Esophagus mucosa (tissue), 1 donor: ENCODE measurements around the gene RMND1. TPM values are rescaled to one million over a fixed set of nuclear protein-coding genes. Genes with fewer than 3 reads are reported as not detected.
A peak's percentile ranks its signal among the peaks of the same experiment; 100 is the strongest.
"Not testable (repeated sequence)": the region's sequence is repeated elsewhere in the genome, so short reads cannot be mapped to it uniquely, and the experiment has no call there.

Experiments
- ATAC-seq: fragments of 200-7000 bp; cut with Tn5 transposase; one replicate; pipeline ENCODE4 v1.9.1; 2020
- total RNA-seq: library from RNA; stranded (reverse); gene quantifications from one replicate; pipeline ENCODE4 v1.2.4, GENCODE V29; 2023
- donor health status: DM: yes; HTN: yes; CAD: no.

RMND1 gene
- total RNA-seq, 1 donor from 2014 or later = 14.2 TPM

GRCh38 chr6:151452750-151453427 is 963 bp upstream of the RMND1 start:
- ATAC-seq = no peak

GRCh38 chr6:151451417-151451949 is 443 bp downstream of the RMND1 start:
- no peak for ATAC-seq

DNA sequence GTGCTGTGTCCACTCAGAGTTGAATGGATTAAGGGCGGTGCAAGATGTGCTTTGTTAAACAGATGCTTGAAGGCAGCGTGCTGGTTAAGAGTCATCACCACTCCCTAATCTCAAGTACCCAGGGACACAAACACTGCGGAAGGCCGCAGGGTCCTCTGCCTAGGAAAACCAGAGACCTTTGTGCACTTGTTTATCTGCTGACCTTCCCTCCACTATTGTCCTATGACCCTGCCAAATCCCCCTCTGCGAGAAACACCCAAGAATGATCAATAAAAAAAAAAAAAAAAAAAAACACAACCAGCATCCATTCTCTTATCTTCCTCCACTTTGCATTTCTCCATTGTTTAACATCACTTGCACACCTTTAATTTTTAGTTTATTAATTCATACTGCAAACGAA is 998 bp downstream of the RMND1 start:
- ATAC-seq = not testable (repeated sequence)

GRCh38 chr6:151448623-151449022 is 3.3 kb downstream of the RMND1 start:
- ATAC-seq = no peak

- no peak for ATAC-seq
Measured at GRCh38 chr6:151447237-151447636, 4.7 kb downstream of the RMND1 start.

GRCh38 chr6:151445482-151445881 is 6.4 kb downstream of the RMND1 start:
- ATAC-seq = no peak

GRCh38 chr6:151443911-151444621 is 7.9 kb downstream of the RMND1 start:
- no peak for ATAC-seq

- ATAC-seq = no peak
Measured at GRCh38 chr6:151443454-151443853, 8.5 kb downstream of the RMND1 start.

- no peak for ATAC-seq
Measured at GRCh38 chr6:151442371-151442770, 9.6 kb downstream of the RMND1 start.

- ATAC-seq = no peak
Measured at GRCh38 chr6:151441390-151442166, 10.3 kb downstream of the RMND1 start.

DNA sequence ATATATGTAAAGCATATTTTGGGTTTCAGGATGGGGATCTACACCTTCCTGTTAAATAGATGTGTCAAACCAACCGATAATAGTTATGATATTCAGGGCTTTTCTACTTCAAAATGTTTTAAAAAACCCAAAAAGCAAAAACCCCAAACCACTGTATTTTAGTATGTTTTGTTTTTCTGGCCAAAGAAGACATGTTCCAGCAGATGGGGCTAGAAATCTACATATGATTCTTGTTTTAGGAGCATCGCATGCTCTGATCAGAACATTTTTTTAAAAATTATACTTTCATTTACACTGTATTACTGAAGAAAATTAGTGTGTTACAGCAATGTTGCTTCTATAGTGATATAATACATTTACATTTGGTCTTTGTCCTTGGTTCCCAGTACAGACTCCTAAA is 11.0 kb downstream of the RMND1 start:
- no peak for ATAC-seq

- ATAC-seq = no peak
Measured at GRCh38 chr6:151440498-151440897, 11.4 kb downstream of the RMND1 start.

GRCh38 chr6:151437401-151437800 is 14.5 kb downstream of the RMND1 start:
- no peak for ATAC-seq

GRCh38 chr6:151436802-151437201 is 15.1 kb downstream of the RMND1 start:
- ATAC-seq = no peak

GRCh38 chr6:151436300-151436699 is 15.6 kb downstream of the RMND1 start:
- no peak for ATAC-seq

- no peak for ATAC-seq
Measured at GRCh38 chr6:151434369-151434768, 17.6 kb downstream of the RMND1 start.

DNA sequence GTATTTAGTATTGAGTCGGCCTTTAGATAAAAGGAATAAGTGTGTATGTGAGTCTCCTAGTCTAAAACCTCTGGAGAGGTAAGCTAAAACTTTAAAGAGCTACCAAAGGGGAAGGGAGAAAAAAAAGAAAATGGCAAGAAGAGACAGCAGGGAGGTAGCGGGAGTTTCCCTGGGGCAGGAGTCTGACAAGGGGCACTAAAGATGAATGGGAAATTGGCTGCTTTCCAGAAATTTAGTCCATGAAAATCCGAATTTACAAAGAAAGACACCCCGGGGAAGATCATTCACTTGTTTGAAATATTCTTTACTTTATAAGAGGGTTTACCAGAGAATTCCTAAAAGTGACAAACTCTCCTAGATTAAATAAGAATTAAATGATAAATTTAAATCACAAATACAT is 19.3 kb downstream of the RMND1 start:
- no peak for ATAC-seq

DNA sequence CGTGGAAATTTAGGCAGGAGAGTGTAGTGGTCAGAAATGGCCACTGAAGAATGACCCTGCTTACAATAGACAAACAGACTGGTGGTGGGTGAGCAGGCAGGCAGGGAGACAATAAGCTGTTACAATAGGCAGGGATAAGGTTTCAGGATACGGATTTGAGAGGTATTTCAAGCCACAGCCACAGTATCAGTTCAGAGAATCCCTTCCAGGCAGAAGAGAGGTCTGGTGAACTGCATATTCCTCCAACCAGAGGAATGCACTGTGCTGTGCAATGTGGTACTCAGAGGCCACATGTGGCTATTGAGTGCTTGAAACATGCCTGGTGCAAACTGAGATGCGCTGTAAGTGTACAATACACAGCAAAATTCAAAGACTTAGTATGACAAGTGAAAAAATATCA is 20.6 kb downstream of the RMND1 start:
- no peak for ATAC-seq

DNA sequence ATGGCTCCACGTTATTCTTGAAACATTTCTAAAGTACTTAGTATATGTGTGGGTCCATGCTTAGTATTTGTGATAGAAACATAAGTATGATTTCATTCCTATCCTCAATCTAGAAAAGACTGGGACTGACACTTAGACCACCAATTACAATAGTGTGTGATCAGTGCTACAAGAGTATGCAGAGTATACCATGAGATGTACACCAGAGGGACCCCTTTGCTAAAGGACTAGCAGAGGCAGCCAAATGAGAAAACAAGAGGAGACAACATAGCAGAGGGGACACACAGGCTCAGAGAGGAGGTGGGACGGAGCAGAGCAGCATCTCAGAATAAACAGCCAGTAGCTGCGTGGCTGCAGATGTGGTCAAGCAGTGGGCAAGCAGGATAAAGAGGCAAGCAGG is 21.0 kb downstream of the RMND1 start:
- no peak for ATAC-seq

DNA sequence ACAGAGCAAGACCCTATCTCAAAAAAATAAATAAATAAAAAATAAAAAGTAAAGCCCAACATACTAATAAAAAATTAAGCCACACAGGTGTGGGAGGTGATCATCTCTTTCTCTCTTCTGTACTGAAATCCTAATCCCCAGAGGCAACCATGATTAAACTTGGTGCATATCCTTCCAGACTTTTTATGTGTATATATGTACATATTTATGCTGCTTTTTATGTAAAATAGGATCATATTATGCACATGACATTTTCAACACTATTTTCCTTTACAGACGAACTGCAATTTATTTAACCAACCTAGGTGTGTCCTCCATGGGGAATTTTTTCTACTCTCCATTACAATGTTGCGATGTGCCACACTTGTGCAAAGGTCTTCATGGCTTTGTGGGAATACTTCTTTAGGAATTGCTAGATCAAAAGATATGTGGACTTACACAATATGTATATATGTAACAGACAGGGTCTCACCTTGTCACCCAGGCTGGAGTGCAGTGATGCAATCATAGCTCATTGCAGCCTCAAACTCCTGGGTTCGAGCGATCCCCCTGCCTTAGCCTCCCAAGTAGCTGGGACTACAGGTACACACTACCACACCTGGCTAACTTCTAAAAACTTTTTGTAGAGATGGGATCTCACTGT is 23.7 kb downstream of the RMND1 start:
- ATAC-seq = no peak

- peak; percentile 95 for ATAC-seq
Measured at GRCh38 chr6:151425561-151425960, 26.4 kb downstream of the RMND1 start.

DNA sequence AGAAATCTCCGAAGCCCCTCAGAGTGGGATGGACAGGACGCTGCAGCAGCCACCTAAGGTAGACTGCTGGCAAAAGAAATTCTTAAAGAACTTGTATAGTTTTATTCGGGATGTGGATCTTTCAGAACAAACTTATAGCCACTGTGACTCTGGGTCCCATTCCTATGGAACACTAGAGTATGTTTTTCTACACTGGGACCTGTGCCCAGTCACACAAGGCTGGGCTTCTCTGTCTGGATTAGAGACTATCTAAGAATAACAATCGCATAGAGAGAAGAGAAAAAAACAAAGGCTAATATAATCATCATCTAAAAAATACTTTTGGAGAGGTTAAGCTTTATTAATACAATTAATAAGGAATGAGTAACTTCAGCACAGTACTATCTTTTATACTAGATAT is 28.9 kb downstream of the RMND1 start:
- no peak for ATAC-seq

DNA sequence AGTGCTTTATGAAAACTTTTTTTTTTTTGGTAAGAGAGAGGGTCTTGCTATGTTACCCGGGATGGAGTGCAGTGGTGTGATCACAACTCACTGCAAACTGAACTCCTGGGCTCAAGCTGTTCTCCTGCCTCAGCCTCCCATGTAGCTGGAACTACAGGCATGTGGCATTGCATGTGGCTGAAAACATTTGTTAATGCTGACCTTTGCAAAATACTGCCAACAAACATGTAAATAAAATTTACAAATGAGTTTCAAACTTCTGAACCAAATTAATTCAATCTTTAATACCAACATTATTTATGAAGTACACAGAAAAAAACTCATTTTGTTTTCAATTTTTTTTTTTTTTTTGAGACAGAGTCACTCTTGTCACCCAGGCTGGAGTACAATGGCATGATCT is 34.4 kb downstream of the RMND1 start:
- no peak for ATAC-seq
